GM12892 (cell line): ENCODE measurements around the gene IMMT.

Experiments used
- POLR2A ChIP-seq: IDR thresholded peaks from 2 replicates; pipeline ENCODE4 v1.6.1; 2011; ENCODE audit warnings: low read depth, low read length, control low read depth
- POLR2AphosphoS5 ChIP-seq: IDR thresholded peaks from 2 replicates; pipeline ENCODE4 v1.6.1; 2011; ENCODE audit warnings: low read depth, low read length, control low read depth
- TAF1 ChIP-seq: IDR thresholded peaks from 2 replicates; pipeline ENCODE4 v1.6.1; 2011; ENCODE audit warnings: low read depth, mild to moderate bottlenecking, control low read depth, low read length, borderline replicate concordance

GRCh38 chr2:86203614-86204013, 8.4 kb upstream of the IMMT start:
- TF ChIP-seq POLR2AphosphoS5 = no peak
- TF ChIP-seq POLR2A = no peak
- TF ChIP-seq TAF1 = no peak
